B cell (primary cell): ENCODE results near the gene SCGB1C2. TPM values are rescaled to one million over a fixed set of nuclear protein-coding genes. Genes with fewer than 3 reads are reported as not detected.

Experiments
- polyA plus RNA-seq: library from polyadenylated mRNA; depleted of rRNA; stranded (reverse); fragments of >200 nt; gene quantifications from 2 replicates; pipeline ENCODE4 v1.2.3, GENCODE V29; 2012
- small RNA-seq: library from RNA; depleted of rRNA; stranded (forward); fragments of <200 nt; gene quantifications from one replicate; pipeline ENCODE3, GENCODE V24; 2012; ENCODE audit warnings: low replicate concordance, low read depth; ENCODE audit not compliant: insufficient read length
- total RNA-seq, 2 donors: library from RNA; stranded (reverse); fragments of 120-200 nt in 1 of 2; gene quantifications; 1 replicate in 1 of 2; 2 replicates in 1 of 2; pipeline versions ENCODE4 v1.2.3 to v1.2.4, GENCODE V29; 2013 to 2022

The SCGB1C2 gene
- total and polyA plus RNA-seq, 2 donors (not counting 1 experiment from before 2014, with no cell fraction given) = not detected

Small RNA genes lying within 50 kb of the gene (small RNA-seq; reads per million reads assigned to genes)
- not detected for gene RF00026

Other genes with a start within 250 kb of the SCGB1C2 start
- gene DOC2B, start 44.1 kb downstream of the SCGB1C2 start, total RNA-seq = not detected in 2 replicates
- gene DOC2B, start 44.1 kb downstream of the SCGB1C2 start, polyA plus RNA-seq = not detected in 2 replicates
- gene RPH3AL, start 215.2 kb downstream of the SCGB1C2 start, total RNA-seq = 9.6 and 13.3 TPM in 2 replicates
- gene RPH3AL, start 215.2 kb downstream of the SCGB1C2 start, polyA plus RNA-seq = 3.3 and 10.8 TPM in 2 replicates